Erythroblast (primary cell): ENCODE results near the gene CNNM2.

ENCODE experiments used
- GATA1 ChIP-seq: IDR thresholded peaks from 2 replicates; pipeline ENCODE4 v1.6.1; 2011; ENCODE audit warnings: low read depth, mild to moderate bottlenecking, control low read depth, low read length, moderate library complexity
- POLR2A ChIP-seq: IDR thresholded peaks from 2 replicates; pipeline ENCODE4 v1.6.1; 2011; ENCODE audit warnings: mild to moderate bottlenecking, low read length

DNA sequence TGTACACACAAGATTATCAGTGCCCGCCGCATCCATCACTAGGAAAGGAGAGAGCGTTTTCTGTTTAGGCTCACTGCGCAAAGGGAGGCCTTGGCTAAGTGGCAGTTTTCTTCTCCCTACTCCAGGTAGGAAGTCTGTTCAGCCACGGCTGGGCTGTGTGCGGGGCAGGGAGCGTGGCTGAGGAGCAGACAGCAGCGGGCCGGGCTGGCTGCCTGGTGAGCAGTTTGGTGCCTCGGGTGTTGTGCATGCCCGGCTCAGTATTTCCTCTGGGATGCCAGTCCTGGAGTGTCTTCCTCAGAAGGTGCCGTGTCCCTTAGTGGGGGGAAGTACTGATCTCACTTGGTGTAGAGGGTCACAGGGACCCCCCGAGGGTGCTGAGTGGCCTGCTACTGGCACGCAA is 160.6 kb downstream of the CNNM2 start:
- TF ChIP-seq POLR2A (no peak), GATA1 (no peak)
